Kidney capillary endothelial cell (primary cell): ENCODE data around the gene TMBIM4.
"Not testable (repeated sequence)": the region's sequence is repeated elsewhere in the genome, so short reads cannot be mapped to it uniquely, and the experiment has no call there.

Experiments
- DNase-seq: peaks from one replicate; pipeline ENCODE4 v3.0.0-alpha.2; 2018; ENCODE audit warnings: low spot score

Gene TMBIM4

DNA sequence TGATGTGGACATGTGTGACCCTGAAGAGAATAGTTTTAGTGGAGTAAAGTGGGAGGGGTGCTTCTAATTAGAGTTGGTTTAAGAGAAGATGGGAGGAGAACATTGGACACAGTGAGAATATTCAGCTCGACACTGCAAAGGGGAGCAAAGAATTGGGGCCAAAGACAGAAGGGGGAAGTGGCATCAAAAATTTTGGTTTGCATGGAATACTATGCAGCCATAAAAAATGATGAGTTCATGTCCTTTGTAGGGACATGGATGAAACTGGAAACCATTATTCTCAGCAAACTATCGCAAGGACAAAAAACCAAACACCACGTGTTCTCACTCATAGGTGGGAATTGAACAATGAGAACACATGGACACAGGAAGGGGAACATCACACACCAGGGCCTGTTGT, 15.0 kb upstream of the TMBIM4 start:
- not testable (repeated sequence) for DNase-seq

DNA sequence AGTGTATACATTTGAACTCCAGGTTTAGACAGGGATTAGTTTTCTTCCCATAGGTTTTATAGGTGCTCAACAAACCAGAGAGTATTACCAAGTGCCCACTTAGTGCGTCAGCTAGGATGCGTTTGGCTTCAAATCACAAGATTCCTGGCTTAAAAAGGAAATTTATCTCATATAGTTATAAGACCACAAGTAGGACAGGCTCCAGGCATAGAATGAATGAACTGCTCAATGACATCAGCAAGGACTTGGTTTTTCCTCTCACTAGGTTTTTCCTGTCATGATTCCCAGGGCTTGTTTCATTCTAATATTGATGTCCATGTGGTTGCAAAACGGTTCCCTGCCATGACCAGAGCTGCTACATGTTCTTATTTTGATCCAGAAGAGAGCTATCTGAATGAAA, 13.2 kb upstream of the TMBIM4 start:
- no peak for DNase-seq

DNA sequence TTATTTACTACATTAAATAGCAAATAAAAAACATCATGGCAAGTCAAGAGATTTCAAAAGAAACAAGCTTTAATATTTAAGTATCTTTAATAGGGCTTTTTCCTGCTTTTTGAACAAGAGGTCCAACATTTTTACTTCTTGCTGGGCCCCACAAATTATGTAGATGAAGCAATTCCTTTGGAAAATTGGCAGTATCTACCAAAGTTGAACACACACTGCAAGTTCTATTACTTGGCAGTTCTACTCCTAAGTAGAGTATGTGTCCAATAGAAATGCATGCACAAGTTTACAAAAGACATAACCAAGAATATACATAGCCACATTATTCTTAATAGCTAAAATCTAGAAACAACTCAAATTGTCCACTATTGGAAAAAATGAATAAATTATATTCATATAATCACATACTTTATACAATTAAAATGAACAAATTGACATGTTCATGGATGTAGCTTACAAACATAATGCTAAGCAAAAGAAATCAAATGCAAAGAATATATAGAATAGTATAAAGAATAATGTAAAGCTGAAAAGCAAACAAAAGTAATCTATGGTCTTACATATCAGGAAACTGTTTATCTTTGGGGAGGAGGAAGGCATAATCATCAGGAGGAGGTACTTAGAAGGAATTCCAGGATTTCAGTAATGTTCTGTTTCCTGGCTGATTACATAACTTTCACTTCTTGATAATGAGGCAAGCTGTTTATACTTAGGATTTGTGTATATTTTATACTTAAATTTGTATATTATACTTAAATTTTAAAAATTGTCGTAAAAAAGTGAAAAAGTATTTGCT, 6.5 kb upstream of the TMBIM4 start:
- DNase-seq, result no peak

DNA sequence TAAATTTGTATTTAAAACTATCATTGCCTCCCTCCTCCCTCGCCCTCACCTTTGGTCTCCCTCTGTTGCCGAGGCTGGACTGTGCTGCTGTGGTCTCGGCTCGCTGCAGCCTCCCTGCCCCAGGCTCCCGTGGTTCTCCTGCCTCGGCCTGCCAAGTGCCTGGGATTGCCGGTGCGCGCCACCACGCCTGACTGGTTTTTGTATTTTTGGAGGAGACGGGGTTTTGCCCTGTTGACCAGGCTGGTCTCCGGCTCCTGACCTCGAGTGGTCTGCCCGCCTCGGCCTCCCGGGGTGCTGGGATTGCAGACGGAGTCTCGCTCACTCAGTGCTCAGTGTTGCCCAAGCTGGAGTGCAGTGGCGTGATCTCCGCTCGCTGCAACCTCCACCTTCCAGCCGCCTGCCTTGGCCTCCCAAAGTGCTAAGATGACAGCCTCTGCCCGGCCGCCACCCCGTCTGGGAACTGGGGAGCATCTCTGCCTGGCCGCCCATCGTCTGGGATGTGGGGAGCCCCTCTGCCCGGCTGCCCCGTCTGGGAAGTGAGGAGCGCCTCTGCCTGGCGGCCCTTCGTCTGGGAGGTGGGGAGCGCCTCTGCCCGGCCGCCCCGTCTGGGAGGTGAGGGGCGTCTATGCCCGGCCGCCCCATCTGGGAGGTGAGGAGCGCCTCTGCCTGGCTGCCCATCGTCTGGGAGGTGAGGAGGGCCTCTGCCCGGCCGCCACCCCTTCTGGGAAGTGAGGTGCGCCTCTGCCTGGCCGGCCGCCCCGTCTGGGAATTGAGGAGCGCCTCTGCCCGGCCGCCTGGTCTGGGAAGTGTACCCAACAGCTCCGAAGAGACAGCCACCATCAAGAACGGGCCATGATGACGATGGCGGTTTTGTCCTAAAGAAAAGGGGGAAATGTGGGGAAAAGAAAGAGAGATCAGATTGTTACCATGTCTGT, 4.9 kb upstream of the TMBIM4 start:
- DNase-seq, result not testable (repeated sequence)

DNA sequence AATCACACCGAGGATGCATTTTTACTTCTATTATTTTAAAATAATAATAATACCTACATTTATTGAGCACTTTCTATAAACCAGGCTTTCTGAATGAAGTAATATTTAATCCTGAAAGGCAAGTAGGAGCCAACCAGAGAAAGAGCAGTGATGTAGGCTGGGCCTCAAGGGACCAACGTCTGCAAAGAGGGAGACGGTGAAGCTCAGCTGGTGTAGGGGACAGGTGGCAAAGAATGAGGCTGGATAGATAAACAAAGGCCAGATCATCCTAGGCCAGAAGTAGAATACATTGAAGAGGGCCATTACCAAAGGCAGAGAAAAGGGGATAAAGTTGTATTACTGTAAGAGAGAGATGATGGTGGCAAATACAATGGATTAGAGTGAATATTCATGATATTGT, 810 bp upstream of the TMBIM4 start:
- no peak for DNase-seq

DNA sequence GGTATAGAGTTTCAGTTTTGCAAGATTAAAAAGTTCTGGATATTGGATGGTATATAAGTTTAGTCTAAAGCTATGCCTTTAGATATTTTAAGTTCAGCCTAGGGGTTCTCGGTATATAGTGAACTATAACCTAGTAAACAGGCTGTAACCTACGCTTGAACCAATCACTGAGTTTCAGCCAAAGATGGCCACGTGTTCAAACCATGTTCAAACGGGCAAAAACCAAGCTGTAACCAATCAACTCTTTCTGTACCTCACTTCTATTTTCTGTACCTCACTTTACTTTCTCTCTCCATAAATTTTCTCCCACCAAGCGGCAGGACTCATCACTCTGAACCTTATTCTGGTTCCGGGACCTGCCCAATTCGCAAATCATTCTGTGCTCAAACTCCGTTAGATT, 1.4 kb downstream of the TMBIM4 start:
- no peak for DNase-seq

DNA sequence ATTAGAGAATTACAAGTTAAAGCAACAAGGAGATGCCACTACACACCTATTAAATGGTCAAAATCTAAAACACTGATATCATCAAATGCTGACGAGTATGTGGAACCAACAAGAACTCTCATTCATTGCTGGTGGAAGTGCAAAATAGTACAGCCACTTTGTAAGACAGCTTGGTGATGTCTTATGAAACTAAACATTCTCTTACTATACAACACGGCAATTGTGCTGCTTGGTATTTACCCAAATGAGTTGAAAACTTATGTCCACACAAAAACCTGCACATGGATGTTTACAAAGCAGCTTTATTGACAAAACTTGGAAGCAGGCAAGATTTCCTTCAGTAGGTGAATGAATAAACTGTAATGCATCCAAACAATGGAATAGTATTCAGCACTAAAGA, 3.2 kb downstream of the TMBIM4 start:
- DNase-seq, result no peak

DNA sequence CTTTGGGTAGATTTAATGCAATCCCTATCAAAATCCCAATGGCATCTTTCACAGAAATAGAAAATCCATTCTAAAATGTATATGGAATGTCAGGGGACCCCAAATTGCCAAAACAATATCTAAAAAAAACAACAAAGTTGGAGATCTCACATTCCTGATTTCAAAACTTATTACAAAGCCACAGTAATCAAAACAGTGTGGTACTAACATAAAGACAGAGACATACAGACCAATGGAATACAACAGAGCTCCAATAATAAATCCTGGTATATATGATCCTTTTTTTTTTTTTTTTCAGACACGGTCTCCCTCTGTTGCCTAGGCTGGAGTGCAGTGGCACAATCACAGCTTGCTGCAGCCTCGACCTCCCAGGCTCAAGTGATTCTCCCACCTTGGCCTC, 4.7 kb downstream of the TMBIM4 start:
- no peak for DNase-seq

DNA sequence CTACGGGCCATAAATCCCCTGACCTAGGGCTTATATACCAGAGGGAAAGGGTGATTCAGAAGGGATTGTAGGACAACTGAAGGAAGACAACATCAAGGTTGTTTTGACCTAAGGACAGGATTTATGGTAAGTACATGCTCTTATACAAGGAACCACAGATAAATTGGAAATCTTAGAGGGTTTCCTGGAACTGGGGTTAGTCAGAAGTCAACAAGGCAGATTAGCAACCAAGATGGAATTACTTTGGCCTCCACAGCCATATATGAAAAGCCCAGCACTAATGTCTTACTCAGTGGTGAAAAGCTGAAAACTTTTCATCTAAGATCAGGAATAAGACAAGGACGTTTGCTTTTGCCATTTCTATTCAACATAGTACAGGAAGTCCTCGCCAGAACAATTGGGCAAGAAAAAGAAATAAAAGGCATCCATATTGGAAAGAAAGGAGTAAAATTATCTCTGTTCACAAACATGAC, 5.4 kb downstream of the TMBIM4 start:
- no peak for DNase-seq

DNA sequence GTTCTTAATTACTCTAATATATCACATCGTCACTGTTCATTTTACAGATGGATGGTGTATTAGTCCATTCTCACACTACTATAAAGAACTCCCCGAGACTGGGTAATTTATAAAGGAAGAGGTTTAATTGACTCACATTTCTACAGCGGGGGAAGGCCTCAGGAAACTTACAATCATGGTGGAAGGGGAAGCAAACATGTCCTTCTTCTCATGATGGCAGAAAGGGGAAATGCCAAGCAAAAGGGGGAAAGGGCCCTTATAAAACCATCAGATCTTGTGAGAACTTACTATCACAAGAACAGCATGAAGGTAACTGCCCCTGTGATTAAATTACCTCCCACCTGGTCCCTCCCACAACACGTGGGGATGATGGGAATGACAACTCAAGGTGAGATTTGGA, 6.5 kb downstream of the TMBIM4 start:
- no peak for DNase-seq

DNA sequence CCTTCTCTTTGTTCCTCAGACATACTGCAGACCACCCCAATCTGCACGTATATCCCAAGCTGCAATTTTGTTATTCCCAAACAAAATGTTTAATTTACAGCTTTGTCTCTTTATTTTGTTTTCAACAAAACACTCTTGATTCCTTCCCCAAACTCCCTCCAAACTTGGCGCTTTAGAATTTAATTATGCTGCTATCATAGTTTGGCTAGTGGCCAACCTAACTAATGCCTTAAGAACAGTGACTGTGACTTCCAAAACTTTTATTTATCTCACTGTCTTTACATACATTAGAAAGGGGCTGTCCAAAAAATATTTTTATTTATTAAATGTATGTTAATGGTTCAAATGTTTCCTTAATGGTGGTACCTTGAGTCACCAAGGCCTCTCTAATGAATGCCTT, 7.1 kb downstream of the TMBIM4 start:
- DNase-seq, result no peak

DNA sequence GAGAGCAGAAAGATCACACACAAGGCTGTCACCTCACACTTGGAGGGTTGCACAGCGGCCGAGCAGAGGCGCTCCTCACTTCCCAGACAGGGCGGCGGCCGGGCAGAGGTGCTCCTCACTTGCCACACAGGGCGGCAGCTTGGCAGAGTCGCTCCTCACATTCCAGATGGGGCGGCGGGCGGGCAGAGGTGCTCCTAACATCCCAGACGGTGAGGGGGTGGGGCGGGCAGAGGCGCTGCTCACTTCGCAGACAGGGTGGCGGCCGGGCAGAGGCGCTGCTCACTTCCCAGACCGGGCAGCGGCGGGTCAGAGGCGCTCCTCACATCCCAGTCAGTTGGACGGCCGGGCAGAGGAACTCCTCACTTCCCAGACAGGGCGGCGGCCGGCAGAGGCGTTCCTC, 9.1 kb downstream of the TMBIM4 start:
- no peak for DNase-seq

DNA sequence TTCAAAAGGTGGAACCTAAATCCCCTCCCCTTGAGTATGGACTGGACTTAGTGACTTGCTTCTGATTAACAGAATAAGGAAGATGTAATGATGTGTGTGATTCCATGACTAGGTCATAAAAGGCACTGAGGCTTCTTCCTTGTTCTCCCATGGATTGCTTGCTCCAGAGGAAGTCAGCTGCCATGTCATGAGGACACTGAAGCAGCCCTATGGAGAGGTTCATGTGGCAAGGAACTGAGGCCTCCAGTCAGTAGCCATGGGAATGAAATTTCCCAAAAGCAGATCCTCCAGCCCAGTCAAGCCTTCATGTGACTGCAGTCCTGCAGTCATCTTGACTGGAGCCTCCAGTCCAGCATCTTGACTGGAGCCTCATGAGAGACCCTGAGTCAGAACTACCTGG, 10.7 kb downstream of the TMBIM4 start:
- no peak for DNase-seq

DNA sequence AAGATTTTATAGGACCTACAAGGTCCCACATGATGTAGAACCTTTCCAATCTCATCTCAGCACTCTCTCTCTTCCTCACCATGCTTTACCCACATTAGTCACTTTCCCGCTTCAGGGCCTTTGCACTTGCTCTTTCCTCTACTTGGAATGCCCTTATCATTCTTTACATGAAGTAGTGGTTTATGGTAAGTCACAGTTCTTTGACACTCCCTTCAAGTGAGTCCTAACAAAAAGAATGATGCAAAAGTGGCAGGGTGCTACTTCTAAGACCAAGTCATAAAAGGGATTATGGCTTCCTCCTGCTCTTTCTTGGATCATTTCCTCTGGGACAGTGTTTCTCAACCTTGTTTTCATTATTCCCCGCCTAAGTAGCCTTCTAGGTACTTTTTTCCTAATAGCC, 13.1 kb downstream of the TMBIM4 start:
- no peak for DNase-seq

DNA sequence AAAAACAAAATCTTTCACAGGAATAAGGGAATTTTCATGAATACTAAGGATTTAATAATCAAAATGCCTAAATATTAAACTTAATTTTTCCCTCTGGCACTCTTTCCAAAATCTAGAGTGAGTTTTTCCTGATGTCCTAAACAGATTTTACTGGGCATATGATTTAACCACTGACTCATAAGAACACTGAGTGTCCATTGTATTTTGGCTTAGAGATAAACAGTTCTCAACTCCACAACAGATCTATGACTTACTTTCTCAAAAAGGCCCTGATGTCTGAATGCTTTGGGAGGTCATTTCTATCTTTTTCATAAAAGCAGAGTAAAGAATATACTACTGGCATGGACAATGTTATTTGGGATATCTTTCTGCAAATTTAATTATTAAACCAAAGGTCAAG, 15.0 kb downstream of the TMBIM4 start:
- DNase-seq, result no peak

DNA sequence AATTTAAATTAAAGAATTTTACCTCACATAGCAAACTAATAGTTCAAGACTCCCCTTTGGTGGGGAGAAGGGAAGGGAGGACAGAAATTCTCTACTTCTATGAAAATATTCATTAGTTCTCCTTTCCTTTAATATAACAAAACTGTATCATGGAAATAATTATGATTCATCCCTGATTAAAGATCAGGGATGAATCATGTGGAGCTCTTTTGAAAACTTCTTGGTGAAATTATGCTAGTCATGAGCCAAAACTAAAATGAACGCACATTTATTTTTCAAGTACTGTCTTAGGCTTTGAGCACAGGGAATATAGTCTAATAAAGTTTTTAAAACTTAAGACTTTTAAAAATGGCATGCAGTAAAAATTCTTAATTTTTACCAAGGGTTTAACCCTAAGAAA, 17.1 kb downstream of the TMBIM4 start:
- DNase-seq, result no peak

DNA sequence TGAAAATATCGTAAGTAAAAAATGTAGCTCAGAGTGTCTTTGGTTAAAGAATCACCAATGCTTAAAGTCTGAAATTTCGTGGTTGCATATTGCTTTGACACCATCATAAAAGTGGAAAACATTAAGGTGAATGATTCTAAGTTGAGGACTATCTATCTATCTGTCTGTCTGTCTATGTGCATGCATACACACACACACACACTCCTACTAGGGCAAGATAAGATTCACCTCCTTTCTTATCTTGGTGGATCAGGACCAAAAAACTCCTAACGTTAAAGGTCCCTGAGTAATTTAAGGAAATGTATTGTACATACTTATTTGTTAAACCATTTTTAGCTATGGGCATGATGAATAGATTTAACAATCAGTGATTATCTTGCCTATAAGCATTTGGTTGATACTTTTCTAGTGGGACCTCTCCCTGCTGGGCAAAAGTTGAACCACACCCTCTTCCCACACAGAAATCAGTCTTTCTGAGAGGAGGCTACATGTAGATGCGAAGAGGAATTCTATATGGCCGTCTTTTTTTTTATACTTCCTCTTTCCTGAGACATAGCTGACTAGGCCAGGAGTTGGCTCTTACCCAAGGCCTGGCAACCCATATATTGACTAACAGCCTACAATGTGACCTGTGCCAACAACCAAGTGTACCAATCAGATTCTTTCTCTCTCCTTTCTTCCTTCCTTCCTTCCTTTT, 19.9 kb downstream of the TMBIM4 start:
- DNase-seq, result no peak

DNA sequence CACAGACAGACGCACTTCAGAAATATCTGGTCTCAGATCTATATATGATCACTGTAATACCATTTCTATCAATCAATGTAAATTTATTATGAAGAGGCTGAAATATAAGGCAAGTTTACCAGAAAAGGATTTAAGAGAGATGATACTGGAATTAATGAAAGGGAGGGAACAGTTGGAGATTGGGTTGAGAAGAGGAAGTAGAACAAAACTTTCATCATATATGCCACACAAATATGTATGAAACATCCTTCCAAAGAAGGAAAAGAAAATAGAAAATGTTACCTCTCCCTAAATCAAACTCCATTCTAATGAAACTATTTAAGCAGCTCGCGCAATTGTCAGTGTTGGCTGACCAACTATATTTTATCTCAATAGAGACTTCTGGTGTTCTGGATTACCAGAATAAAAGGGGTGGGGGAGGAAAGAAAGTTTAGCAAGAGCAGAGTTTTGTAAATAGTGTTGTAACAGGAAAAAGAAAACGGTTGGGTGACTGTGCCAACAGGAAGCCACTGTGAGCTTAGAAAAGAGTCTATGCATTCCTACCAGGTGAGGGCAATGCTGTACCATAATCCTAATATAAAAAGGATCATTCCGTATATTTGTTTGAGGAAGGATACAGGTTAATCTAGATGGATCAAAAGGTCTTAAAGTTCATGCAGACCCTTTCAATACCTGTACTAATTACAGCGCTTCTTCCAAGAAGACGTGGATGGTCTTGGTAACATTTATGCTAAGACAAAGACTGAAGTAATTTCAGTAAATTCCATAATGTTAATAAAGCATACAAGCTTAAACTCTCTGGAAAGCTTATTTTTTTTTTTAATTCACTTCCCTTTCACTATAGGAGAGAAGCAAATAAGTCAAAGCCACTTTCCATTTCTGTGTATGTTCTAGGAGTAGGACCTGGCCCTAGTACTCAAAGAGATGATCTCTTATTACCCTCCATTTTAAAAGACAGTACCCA, 24.7 kb downstream of the TMBIM4 start:
- DNase-seq, result peak; percentile 89

DNA sequence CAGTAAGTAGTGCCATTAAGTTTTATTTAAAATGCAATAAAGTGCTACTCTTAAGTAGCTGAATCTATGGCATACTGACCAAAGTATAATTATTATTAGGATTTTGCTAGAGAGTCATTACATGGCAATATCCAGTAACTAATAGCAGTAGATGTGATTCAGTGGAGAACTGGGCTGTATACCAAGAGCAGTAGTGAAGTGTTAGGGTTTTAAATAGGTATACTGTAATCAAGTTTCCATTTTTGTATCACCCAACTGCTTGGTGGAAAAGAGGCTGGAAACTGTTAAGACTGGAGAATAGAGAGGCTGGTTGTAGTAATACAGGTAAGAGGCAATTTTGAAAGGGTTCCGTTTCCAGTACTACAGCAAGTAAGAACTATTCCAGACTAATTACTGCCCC, 25.9 kb downstream of the TMBIM4 start:
- DNase-seq, result no peak

DNA sequence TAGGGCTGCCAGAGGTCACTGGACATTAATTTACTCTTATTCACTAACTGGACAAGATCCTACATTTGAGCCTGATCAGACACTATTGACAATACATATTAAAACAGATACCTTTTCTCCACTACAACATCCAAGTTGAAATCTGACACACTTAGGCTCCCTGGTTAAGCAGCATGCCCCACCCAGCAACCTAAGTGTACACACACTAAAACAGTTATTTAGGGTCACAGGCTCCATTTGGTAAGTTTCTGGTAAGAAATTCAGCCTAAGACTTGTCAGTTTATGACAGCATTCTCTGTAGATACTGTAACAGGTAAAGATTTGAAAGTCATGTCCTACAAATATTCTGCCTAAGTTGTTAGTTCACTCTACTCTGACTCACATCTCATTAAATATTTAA, 27.0 kb downstream of the TMBIM4 start:
- no peak for DNase-seq

DNA sequence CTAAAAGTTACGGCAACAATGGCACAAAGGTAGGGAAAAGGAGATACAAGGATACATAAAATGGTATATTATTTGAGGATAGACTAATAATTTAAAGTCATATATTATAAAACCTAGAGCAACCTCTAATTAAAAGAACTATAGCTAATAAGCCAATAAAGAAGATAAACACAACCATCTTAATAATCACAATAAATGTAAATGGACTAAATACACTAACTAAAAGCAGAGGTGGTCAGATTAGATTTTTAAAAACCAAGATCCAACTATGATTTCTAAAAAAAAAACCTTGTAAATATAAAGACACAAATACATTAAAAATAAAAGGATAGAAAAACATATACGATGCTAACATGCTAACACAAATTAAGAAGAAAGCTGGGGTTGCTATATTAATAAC, 28.5 kb downstream of the TMBIM4 start:
- no peak for DNase-seq
